H1 (cell line): ENCODE results near the gene GALNT18.

Experiments
- EGR1 ChIP-seq: IDR thresholded peaks from 2 replicates; pipeline ENCODE4 v1.6.1; 2011; ENCODE audit warnings: low read depth, low read length, borderline replicate concordance
- EP300 ChIP-seq, 2 experiments: IDR thresholded peaks; 1 replicate in 1 of 2; 2 replicates in 1 of 2; pipeline ENCODE4 v1.6.1; 2011 to 2012; ENCODE audit warnings: low read depth in 2 of 2, low read length in 2 of 2, mild to moderate bottlenecking in 2 of 2, borderline replicate concordance in 1 of 2, inconsistent platforms in 1 of 2, moderate library complexity in 1 of 2
- SIN3A ChIP-seq, 2 experiments: IDR thresholded peaks in 1 of 2; conservative IDR thresholded peaks in 1 of 2; 2 replicates each; pipeline ENCODE4 v1.6.1; 2011 to 2012; ENCODE audit warnings: low read length in 2 of 2, improper control_type of control experiment in 1 of 2, low read depth in 1 of 2, mild to moderate bottlenecking in 1 of 2

GRCh38 chr11:11345099-11345498 lies 276.7 kb downstream of the GALNT18 start:
- TF ChIP-seq EGR1 (no peak), SIN3A (conservative IDR thresholded peaks at IDR 0.05 in 1 of 2, IDR thresholded peaks at IDR 0.05 in 1 of 2; ENCODE audit: low read depth in 1 of 2, low read length in 2 of 2) (no peak), EP300 (IDR thresholded peaks at IDR 0.05; ENCODE audit: borderline replicate concordance in 1 of 2, low read depth in 2 of 2, low read length in 2 of 2) (no peak)
